ENCODE results near the gene INPP1.

DNA sequence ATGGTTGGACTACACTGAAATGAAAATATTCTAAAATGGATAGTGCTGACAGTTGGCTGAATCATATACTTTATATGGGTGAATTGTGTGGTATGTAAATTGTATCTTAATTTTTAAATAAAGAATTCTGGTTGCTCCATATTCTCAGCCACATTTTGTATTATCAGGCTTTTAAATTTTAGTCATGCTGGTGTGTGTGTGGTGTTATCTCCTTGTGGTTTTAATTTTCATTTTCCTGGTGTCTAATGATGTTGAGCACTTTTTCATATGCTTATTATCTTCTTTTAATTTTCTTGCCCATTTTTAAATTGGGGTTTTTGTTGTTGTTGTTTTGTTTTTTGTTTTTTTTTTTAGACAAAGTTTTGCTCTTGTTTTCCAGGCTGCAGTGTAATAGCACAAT, 20.0 kb upstream of the INPP1 start:
- TF ChIP-seq, protein P1, sequence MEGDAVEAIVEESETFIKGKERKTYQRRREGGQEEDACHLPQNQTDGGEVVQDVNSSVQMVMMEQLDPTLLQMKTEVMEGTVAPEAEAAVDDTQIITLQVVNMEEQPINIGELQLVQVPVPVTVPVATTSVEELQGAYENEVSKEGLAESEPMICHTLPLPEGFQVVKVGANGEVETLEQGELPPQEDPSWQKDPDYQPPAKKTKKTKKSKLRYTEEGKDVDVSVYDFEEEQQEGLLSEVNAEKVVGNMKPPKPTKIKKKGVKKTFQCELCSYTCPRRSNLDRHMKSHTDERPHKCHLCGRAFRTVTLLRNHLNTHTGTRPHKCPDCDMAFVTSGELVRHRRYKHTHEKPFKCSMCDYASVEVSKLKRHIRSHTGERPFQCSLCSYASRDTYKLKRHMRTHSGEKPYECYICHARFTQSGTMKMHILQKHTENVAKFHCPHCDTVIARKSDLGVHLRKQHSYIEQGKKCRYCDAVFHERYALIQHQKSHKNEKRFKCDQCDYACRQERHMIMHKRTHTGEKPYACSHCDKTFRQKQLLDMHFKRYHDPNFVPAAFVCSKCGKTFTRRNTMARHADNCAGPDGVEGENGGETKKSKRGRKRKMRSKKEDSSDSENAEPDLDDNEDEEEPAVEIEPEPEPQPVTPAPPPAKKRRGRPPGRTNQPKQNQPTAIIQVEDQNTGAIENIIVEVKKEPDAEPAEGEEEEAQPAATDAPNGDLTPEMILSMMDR (IDR thresholded peaks at IDR 0.05; ENCODE audit: low read depth, low read length), result no peak
- no peak for TF ChIP-seq EZH2phosphoT487 (IDR thresholded peaks at IDR 0.05; ENCODE audit: low read depth)

Data from OCI-LY3 (cell line).